ENCODE data around the gene GP1BB.

The GP1BB gene

GRCh38 chr22:19751497-19752245 is 28.3 kb downstream of the GP1BB start:
- no peak for TF ChIP-seq POLR2A (IDR thresholded peaks at IDR 0.05; ENCODE audit: low read length)
- no peak for TF ChIP-seq GATA1 (IDR thresholded peaks at IDR 0.05; ENCODE audit: low read depth, low read length)
- no peak for DNase-seq

- no peak for DNase-seq
- TF ChIP-seq GATA1 (IDR thresholded peaks at IDR 0.05; ENCODE audit: low read depth, low read length) (no peak), POLR2A (IDR thresholded peaks at IDR 0.05; ENCODE audit: low read length) (no peak)
Observed at GRCh38 chr22:19753090-19753842, 29.9 kb downstream of the GP1BB start.

- TF ChIP-seq GATA1 (IDR thresholded peaks at IDR 0.05; ENCODE audit: low read depth, low read length): no peak
Observed at GRCh38 chr22:19753996-19754700, 30.8 kb downstream of the GP1BB start.

GRCh38 chr22:19754701-19755144 is 31.4 kb downstream of the GP1BB start:
- DNase-seq: no peak
- TF ChIP-seq POLR2A (IDR thresholded peaks at IDR 0.05; ENCODE audit: low read length): no peak
- TF ChIP-seq GATA1 (IDR thresholded peaks at IDR 0.05; ENCODE audit: low read depth, low read length): no peak

More at GRCh38 chr22:19753996-19754700, 30.8 kb downstream of the GP1BB start:
- no peak for DNase-seq

GRCh38 chr22:19755145-19755710 is 31.9 kb downstream of the GP1BB start:
- TF ChIP-seq POLR2A (IDR thresholded peaks at IDR 0.05; ENCODE audit: low read length) (no peak), GATA1 (IDR thresholded peaks at IDR 0.05; ENCODE audit: low read depth, low read length) (no peak)
- DNase-seq: no peak

GRCh38 chr22:19755722-19756287 is 32.5 kb downstream of the GP1BB start:
- TF ChIP-seq POLR2A (IDR thresholded peaks at IDR 0.05; ENCODE audit: low read length) (no peak), GATA1 (IDR thresholded peaks at IDR 0.05; ENCODE audit: low read depth, low read length) (no peak)
- no peak for DNase-seq

- TF ChIP-seq POLR2A (IDR thresholded peaks at IDR 0.05; ENCODE audit: low read length): no peak
- no peak for TF ChIP-seq GATA1 (IDR thresholded peaks at IDR 0.05; ENCODE audit: low read depth, low read length)
- DNase-seq: peak; percentile 14 to 44
Observed at GRCh38 chr22:19756288-19757128, 33.2 kb downstream of the GP1BB start.

- no peak for DNase-seq
- no peak for TF ChIP-seq POLR2A (IDR thresholded peaks at IDR 0.05; ENCODE audit: low read length)
- TF ChIP-seq GATA1 (IDR thresholded peaks at IDR 0.05; ENCODE audit: low read depth, low read length): no peak
Observed at GRCh38 chr22:19757140-19757984, 34.0 kb downstream of the GP1BB start.

- TF ChIP-seq POLR2A (IDR thresholded peaks at IDR 0.05; ENCODE audit: low read length) (no peak), GATA1 (IDR thresholded peaks at IDR 0.05; ENCODE audit: low read depth, low read length) (no peak)
- no peak for DNase-seq
Observed at GRCh38 chr22:19757985-19758895, 34.9 kb downstream of the GP1BB start.

GRCh38 chr22:19758896-19759426 is 35.6 kb downstream of the GP1BB start:
- no peak for TF ChIP-seq GATA1 (IDR thresholded peaks at IDR 0.05; ENCODE audit: low read depth, low read length)
- TF ChIP-seq POLR2A (IDR thresholded peaks at IDR 0.05; ENCODE audit: low read length): no peak
- no peak for DNase-seq
